Natural killer cell (primary cell): ENCODE measurements around the gene PARVA. TPM values are rescaled to one million over a fixed set of nuclear protein-coding genes. Genes with fewer than 3 reads are reported as not detected.

Experiments
- ATAC-seq, 3 donors: fragments of 150-1000 bp in 2 of 3; fragments of 200-7000 bp in 1 of 3; cut with Tn5 transposase; 1 replicate in 1 of 3; 2 replicates in 2 of 3; pipeline ENCODE4 v1.10.0; 2021; ENCODE audit warnings: mild to moderate bottlenecking in 2 of 3, moderate library complexity in 2 of 3
- DNase-seq, 2 donors: peaks; one replicate each; pipeline versions ENCODE4 v3.0.0 to v3.0.0-alpha.2; 2013 to 2021; ENCODE audit warnings: mixed read lengths in 1 of 2
- H3K27ac ChIP-seq: one replicate; pipeline ENCODE4 v1.5.1; 2013; ENCODE audit warnings: mild to moderate bottlenecking, low read length
- H3K27me3 ChIP-seq: one replicate; pipeline ENCODE4 v1.6.1; 2013; ENCODE audit warnings: low read length; ENCODE audit not compliant: control insufficient read depth, insufficient read depth
- H3K36me3 ChIP-seq: one replicate; pipeline ENCODE4 v1.6.1; 2013; ENCODE audit warnings: low read length; ENCODE audit not compliant: control insufficient read depth, insufficient read depth
- H3K4me1 ChIP-seq: one replicate; pipeline ENCODE4 v1.6.1; 2013; ENCODE audit warnings: low read length; ENCODE audit not compliant: control insufficient read depth, insufficient read depth
- H3K4me3 ChIP-seq: one replicate; pipeline ENCODE4 v1.5.1; 2013; ENCODE audit warnings: low read length
- H3K9me3 ChIP-seq: one replicate; pipeline ENCODE4 v1.6.1; 2013; ENCODE audit warnings: low read length; ENCODE audit not compliant: control insufficient read depth, insufficient read depth
- H3K27ac Mint-ChIP-seq, 2 donors: one replicate each; pipeline ENCODE4 v1.8.0; 2022; ENCODE audit warnings: mild to moderate bottlenecking in 2 of 2, mixed read lengths in 2 of 2, moderate library complexity in 1 of 2
- H3K27me3 Mint-ChIP-seq, 2 donors: one replicate each; pipeline ENCODE4 v1.8.0; 2022; ENCODE audit warnings: low read depth in 2 of 2, mixed read lengths in 2 of 2
- H3K36me3 Mint-ChIP-seq: one replicate; pipeline ENCODE4 v1.8.0; 2022; ENCODE audit warnings: mixed read lengths
- H3K4me1 Mint-ChIP-seq, 2 donors: one replicate each; pipeline ENCODE4 v1.8.0; 2022; ENCODE audit warnings: mixed read lengths in 2 of 2
- H3K4me3 Mint-ChIP-seq: one replicate; pipeline ENCODE4 v1.8.0; 2022; ENCODE audit warnings: mild to moderate bottlenecking, moderate library complexity, mixed read lengths
- H3K9me3 Mint-ChIP-seq, 2 donors: one replicate each; pipeline ENCODE4 v1.8.0; 2022; ENCODE audit warnings: mixed read lengths in 2 of 2
- WGBS: methylation state at CpG from one replicate; pipeline ENCODE4 v1.1.7; 2013; ENCODE audit warnings: missing lambda C conversion rate; ENCODE audit not compliant: insufficient coverage; 5-methylcytosine and 5-hydroxymethylcytosine counted together
- intact Hi-C: fragments of 100-400 bp; cut with micrococcal nuclease; formaldehyde crosslinking; loops from one replicate; pipeline ENCODE4 v1.14.2; 2022
- total RNA-seq, 4 donors: library from RNA; stranded (reverse); fragments of 120-200 nt in 1 of 4; gene quantifications; one replicate each; pipeline versions ENCODE4 v1.2.3 to v1.2.4, GENCODE V29; 2013 to 2022
- TF ChIP-seq, protein P1 (sequence below): fragments of 200-600 bp; IDR thresholded peaks from one replicate; pipeline ENCODE4 v1.8.0; 2022; ENCODE audit warnings: antibody characterized with exemption

The PARVA gene
- total RNA-seq, 3 donors from 2014 or later (not counting 1 experiment from before 2014, with no cell fraction given), result 0.07 to 1.0 TPM; not detected in 1

- Histone ChIP-seq H3K36me3 (no peaks in the 10 kb centered on the region), H3K27ac (no peak overlapping the region), H3K27me3 (peaks cover 3% of the 10 kb centered on the region), H3K4me3 (no peak overlapping the region), H3K9me3 (no peaks in the 10 kb centered on the region), H3K4me1 (no peaks in the 10 kb centered on the region)
- Mint-ChIP-seq H3K4me3 (no peak overlapping the region), H3K36me3 (no peaks in the 10 kb centered on the region), H3K4me1 (no peaks in the 10 kb centered on the region), H3K27ac (no peak overlapping the region), H3K9me3 (peaks cover 0 to 2% of the 10 kb centered on the region in 2 donors), H3K27me3 (peaks cover 9 to 62% of the 10 kb centered on the region in 2 donors)
- DNase-seq (no peak), ATAC-seq (no peak)
- 57% methylated on average over 6 of the region's 6 CpGs for whole genome bisulfite sequencing
- TF ChIP-seq, protein P1, sequence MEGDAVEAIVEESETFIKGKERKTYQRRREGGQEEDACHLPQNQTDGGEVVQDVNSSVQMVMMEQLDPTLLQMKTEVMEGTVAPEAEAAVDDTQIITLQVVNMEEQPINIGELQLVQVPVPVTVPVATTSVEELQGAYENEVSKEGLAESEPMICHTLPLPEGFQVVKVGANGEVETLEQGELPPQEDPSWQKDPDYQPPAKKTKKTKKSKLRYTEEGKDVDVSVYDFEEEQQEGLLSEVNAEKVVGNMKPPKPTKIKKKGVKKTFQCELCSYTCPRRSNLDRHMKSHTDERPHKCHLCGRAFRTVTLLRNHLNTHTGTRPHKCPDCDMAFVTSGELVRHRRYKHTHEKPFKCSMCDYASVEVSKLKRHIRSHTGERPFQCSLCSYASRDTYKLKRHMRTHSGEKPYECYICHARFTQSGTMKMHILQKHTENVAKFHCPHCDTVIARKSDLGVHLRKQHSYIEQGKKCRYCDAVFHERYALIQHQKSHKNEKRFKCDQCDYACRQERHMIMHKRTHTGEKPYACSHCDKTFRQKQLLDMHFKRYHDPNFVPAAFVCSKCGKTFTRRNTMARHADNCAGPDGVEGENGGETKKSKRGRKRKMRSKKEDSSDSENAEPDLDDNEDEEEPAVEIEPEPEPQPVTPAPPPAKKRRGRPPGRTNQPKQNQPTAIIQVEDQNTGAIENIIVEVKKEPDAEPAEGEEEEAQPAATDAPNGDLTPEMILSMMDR, result no peak
- intact Hi-C loops, result no loop called here
Measured at GRCh38 chr11:12556788-12557384, 179.5 kb downstream of the PARVA start.

DNA sequence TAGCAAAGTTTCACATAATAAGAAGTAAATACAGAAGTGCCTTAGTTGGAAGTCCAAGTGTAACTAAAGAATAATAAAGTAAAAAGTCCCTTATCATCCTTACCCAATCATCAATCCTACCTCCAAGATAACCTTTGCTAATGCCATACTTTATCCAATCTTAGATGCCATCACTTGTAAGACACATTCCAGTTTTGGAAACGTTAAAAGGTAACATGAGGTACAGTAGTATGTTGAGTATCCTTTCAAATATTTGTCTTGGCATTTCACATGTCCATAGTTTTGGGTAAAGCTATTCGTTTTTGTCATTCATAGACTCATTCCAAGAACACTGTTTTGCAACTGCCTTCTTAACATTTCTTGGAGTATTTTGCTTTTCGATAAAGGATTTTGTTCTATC, 181.6 kb downstream of the PARVA start:
- intact Hi-C loops, result no loop called here
- no peaks in the 10 kb centered on the region for H3K9me3 ChIP-seq
- H3K9me3 Mint-ChIP-seq, result peaks cover 0 to under 1% of the 10 kb centered on the region in 2 donors
- no peak overlapping the region for H3K27ac Mint-ChIP-seq
- no peak overlapping the region for H3K4me3 ChIP-seq
- WGBS, result 91% methylated on average over 2 of the region's 3 CpGs
- H3K4me3 Mint-ChIP-seq, result no peak overlapping the region
- H3K4me1 ChIP-seq, result no peaks in the 10 kb centered on the region
- DNase-seq (no peak), ATAC-seq (no peak)
- no peak overlapping the region for H3K27ac ChIP-seq
- no peaks in the 10 kb centered on the region for H3K36me3 Mint-ChIP-seq
- TF ChIP-seq, protein P1, result no peak
- no peaks in the 10 kb centered on the region for H3K27me3 ChIP-seq
- no peaks in the 10 kb centered on the region for H3K36me3 ChIP-seq
- H3K27me3 Mint-ChIP-seq, result peaks cover 9 to 65% of the 10 kb centered on the region in 2 donors
- H3K4me1 Mint-ChIP-seq, result no peaks in the 10 kb centered on the region

GRCh38 chr11:12560362-12560761, 183.0 kb downstream of the PARVA start:
- Mint-ChIP-seq H3K9me3 (no peaks in the 10 kb centered on the region), H3K4me3 (no peak overlapping the region), H3K27me3 (peaks cover 4 to 51% of the 10 kb centered on the region in 2 donors), H3K36me3 (no peaks in the 10 kb centered on the region), H3K27ac (no peak overlapping the region), H3K4me1 (no peaks in the 10 kb centered on the region)
- ATAC-seq (no peak), DNase-seq (no peak)
- no peaks in the 10 kb centered on the region for H3K36me3 ChIP-seq
- H3K4me3 ChIP-seq, result no peak overlapping the region
- 86% methylated on average over 3 of the region's 3 CpGs for WGBS
- intact Hi-C loops, result no loop called here
- H3K4me1 ChIP-seq, result no peaks in the 10 kb centered on the region
- H3K27ac ChIP-seq, result no peak overlapping the region
- no peaks in the 10 kb centered on the region for H3K27me3 ChIP-seq
- no peaks in the 10 kb centered on the region for H3K9me3 ChIP-seq
- TF ChIP-seq, protein P1, result no peak

GRCh38 chr11:12560861-12561260, 183.5 kb downstream of the PARVA start:
- no peak for DNase-seq
- ATAC-seq, result no peak
- Mint-ChIP-seq H3K27ac (no peak overlapping the region), H3K4me3 (no peak overlapping the region), H3K4me1 (no peaks in the 10 kb centered on the region), H3K36me3 (no peaks in the 10 kb centered on the region), H3K27me3 (peaks cover 4 to 46% of the 10 kb centered on the region in 2 donors), H3K9me3 (no peaks in the 10 kb centered on the region)
- no peaks in the 10 kb centered on the region for H3K36me3 ChIP-seq
- H3K27me3 ChIP-seq, result no peaks in the 10 kb centered on the region
- WGBS, result 66% methylated on average over 2 of the region's 2 CpGs
- H3K4me1 ChIP-seq, result no peaks in the 10 kb centered on the region
- H3K9me3 ChIP-seq, result no peaks in the 10 kb centered on the region
- H3K27ac ChIP-seq, result no peak overlapping the region
- intact Hi-C loops, result no loop called here
- TF ChIP-seq, protein P1, result no peak
- H3K4me3 ChIP-seq, result no peak overlapping the region
